GM20000 (cell line): ENCODE data around the gene HIVEP3.

ENCODE experiments used
- DNase-seq: peaks from one replicate; pipeline ENCODE4 v3.0.0; 2012; ENCODE audit warnings: low spot score
- TF ChIP-seq, protein P1 (sequence below): IDR thresholded peaks from 2 replicates; pipeline ENCODE4 v1.5.1; 2012; ENCODE audit warnings: mild to moderate bottlenecking, control low read depth; ENCODE audit errors: extremely low read depth, missing control alignments

HIVEP3 gene

DNA sequence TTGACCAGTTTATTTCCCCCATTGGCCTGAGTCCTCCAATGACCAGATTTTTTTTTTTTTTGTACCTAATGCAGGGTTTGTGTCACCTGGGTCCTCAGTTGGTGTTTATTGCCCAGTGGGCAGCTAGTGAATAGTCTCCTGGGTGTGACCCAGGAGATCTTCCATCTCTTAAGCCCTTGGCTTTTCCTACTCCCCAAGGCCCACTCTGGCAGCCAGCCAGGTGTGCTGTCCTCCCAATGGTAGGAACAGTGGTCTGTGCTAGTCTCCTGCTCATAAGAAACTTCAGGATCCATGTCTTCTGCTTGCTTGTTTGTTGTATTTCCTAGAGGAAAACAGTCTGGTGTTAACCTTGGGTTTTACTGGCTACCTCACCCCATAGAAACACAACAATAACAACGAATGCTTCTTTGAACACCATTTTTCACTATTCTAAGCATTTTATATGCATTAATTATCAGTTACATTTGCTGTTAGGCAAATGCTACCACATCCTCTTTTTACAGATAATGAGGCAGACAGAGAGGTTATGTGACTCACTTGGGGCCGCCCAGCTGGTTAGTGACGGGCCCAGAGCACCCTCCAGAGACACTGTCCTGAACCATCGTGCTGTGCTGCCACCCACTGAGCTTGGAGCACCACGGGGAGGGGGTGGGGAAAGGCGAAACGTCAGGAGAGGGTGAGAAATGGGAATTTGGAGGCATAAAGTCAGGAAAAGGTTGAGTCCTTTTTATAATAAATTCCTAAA, 107.5 kb downstream of the HIVEP3 start:
- TF ChIP-seq, protein P1, sequence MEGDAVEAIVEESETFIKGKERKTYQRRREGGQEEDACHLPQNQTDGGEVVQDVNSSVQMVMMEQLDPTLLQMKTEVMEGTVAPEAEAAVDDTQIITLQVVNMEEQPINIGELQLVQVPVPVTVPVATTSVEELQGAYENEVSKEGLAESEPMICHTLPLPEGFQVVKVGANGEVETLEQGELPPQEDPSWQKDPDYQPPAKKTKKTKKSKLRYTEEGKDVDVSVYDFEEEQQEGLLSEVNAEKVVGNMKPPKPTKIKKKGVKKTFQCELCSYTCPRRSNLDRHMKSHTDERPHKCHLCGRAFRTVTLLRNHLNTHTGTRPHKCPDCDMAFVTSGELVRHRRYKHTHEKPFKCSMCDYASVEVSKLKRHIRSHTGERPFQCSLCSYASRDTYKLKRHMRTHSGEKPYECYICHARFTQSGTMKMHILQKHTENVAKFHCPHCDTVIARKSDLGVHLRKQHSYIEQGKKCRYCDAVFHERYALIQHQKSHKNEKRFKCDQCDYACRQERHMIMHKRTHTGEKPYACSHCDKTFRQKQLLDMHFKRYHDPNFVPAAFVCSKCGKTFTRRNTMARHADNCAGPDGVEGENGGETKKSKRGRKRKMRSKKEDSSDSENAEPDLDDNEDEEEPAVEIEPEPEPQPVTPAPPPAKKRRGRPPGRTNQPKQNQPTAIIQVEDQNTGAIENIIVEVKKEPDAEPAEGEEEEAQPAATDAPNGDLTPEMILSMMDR: no peak
- peak; percentile 30 for DNase-seq

DNA sequence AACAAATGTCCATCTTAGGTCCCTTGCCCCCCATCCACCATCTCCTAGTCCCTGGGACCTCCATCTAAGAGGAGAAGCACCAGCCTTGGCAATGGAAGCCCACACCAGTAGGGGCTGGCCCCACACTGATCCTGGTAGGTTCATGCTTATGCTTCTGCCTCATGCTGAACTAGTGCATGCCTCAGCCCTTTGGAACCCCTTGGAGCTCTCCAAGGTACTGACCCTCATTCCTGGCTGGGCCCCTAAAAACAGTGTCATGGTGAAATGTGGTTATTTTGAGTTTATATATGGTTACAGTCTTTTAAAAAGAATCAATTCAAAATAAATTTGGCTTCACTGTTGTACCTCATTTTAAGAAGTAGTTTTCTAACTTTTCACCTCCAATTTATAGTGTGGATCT, 108.3 kb downstream of the HIVEP3 start:
- TF ChIP-seq, protein P1: no peak
- peak; percentile 49 for DNase-seq

DNA sequence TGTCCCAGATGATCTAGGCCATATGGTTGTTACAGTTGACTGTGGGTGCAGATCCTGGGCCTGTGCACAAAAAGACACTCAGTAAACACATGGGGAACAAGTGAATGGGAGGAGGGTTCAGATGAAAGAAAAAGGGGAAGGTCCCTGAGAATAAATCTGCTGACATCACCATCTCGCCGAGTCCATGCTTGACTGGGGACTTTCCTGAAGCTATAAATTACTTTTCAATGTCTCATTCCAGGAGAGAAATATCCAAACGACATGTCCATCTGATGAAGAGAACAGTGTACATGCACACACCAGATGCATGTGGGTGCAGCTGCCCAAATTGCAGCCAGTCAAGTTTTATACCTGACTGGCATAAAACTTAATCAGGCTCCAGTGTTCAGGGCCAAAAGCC, 109.0 kb downstream of the HIVEP3 start:
- peak; percentile 18 for DNase-seq
- TF ChIP-seq, protein P1: no peak

DNA sequence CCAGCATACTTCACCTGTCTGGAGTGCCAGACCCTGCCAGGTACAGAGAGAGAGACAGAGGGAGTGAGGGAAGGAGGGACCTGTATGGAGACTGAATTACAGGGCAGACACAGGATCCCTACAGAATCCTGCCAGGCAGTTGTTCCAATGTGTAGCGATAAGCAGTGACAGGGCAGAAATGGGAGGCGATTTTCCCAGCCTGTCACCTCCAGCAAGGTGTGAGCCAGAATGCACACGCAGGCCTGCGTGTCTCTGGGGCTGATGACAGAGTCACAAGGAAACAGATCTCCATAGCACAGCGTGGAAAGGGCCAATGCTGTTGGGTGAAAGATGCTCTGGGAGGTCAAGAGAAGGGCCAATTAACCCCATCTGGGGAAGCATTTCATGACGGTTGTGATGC, 111.3 kb downstream of the HIVEP3 start:
- no peak for DNase-seq
- TF ChIP-seq, protein P1: no peak

DNA sequence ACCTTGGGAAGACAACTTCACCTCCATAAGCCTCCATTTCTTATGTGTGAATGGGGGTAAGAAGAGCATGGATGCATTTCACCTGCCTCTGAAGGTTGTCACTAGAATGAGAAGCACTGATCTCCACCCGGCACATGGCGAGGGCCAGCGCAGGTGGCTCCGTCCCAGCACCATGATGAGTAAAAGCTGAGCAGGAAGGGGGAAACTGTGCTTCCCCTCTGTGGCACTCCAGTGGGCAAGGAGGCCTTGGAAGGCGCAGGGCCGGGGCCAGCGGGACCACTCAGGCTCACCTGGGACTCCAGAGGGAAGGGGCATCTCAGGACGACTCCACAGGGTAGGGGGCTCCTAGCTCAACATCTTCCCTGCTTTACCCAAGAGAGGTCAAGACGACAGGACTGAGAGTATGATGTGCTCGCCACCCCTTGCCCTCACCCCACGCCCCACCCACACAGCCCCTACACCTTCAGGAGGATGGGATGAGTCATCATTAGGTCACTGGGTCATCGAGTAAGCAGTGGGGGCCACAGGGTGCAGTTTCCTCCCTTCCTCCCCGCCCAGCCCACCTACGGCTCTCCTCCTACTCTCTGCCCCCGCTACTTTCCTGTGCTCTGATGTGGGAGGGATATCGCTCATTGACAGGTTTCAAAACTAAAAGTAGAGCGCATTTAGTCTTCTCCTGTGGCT, 112.1 kb downstream of the HIVEP3 start:
- DNase-seq: peak; percentile 36
- TF ChIP-seq, protein P1: no peak

DNA sequence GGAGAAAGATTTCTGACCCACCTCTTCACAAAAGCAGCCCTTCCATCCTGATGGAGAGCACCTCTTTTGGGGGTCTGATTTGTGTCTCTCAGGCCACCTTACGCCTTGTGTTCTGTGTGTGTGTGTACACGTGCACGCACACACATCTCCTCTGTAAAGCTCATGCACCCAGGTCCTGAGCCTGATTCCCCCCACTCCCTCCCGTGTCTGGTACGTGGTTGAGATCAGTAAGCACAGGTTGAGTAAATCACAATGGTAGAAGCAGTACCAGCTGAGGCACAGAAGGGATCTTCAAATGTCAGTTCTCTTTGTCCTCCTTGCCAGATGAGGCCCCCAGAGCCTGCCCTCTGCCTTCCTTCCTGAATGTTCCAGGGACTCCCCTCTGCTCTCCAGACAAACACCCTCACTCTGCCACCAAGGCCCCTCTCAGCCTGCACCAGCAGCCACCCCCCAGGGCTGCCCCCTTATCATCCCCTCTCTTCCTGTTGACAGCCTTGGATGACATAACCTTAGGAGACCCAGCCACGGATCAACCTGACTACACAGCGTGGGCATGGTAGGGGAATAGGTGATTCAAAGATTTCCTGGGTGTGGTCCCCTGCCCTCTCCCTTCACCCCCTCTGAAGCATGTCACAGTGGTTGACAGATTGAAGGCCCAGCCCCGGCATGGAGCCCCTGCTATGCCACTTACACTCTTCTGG, 112.8 kb downstream of the HIVEP3 start:
- TF ChIP-seq, protein P1: no peak
- DNase-seq: no peak

DNA sequence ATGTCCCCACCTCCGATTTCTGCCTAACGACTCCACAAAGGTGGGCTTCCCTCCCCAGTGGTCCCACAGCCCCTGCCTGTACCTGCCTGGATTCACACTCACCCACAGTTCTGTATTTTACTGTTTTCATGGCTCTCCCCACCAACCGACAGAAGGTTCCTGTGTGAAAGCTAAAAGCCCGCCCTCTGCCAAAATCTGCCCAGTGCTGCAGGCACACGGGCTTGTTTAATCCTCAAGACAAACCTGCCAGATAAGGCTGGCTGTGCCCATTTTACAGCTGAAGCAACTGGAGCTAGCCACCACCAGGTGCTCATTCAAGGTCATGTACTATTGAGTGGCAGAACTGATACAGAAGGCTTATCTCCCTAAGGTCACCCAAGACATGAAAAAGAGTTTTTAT, 114.5 kb downstream of the HIVEP3 start:
- no peak for DNase-seq

More for the DNA sequence above, 114.5 kb downstream of the HIVEP3 start:
- TF ChIP-seq, protein P1: no peak
